GM18517 (cell line): ENCODE data around the gene NCOA7.

Experiments
- ATAC-seq: cut with Tn5 transposase; IDR thresholded peaks from one replicate; pipeline ENCODE4 v1.9.1; 2021; ENCODE audit warnings: mild to moderate bottlenecking, moderate library complexity; ENCODE audit not compliant: unreplicated experiment

NCOA7 gene

GRCh38 chr6:125811259-125811658 is 20.5 kb downstream of the NCOA7 start:
- no peak for ATAC-seq

- ATAC-seq, result no peak
Measured at GRCh38 chr6:125812394-125813292, 21.9 kb downstream of the NCOA7 start.

- ATAC-seq, result peak; percentile 35
Measured at GRCh38 chr6:125814481-125814880, 23.7 kb downstream of the NCOA7 start.

DNA sequence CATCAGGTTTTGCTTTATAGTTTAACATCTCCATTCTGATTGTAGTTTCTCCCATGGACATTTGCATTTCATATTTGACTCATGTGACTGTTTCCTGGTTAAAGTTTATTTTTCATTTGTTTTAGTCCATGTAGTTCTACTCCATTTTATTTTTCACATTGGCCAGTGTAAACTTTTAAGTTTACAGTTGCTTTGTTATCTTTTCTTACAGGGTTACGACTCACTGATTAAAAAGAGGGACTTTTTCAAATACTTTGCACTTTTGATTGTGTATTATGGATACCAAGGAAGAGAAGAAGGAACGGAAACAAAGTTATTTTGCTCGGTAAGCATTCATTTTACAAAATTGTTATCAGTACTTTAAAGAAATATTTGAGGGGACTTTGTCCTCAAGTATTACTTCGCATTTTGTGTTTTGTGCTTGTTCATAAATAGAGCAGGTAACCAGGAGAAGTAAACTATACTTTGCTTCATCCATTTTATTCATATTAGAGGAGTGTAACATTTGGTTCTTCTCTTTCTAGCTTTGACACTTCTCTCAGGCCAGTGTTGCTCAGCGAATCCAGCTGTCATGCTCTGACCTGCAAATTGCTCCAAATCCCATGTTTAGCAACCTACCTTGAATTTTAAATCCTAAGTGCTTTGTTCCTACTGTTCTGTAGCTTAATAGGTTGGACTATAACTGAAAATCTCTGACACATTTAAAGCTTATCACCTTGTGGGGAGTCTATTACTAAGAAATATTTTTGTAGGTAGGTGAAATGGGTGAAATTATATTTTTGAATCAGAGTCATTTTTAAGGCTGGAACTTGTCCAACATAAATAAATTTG is 24.5 kb downstream of the NCOA7 start:
- no peak for ATAC-seq

DNA sequence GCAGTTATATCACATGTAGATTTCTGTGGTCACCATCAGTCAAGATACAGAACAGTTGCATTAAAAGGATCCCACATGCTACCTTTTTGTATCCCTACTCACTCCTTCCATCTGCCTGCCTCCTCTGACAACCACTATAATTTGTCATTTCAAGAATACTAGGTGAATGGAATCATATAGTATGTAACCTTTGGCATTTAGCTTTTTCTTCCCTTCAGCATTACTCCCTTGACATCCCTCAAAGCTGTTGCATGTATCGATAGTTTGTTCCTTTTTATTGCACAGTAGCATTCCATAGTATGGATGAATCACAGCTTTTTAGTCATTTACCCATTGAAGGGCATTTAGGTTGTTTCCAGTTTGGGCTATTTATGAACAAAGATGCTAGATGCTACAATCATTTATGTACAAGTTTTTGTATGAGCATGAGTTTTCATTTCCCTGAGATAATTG is 26.1 kb downstream of the NCOA7 start:
- no peak for ATAC-seq

- ATAC-seq, result peak; percentile 41
Measured at GRCh38 chr6:125818225-125818657, 27.5 kb downstream of the NCOA7 start.

GRCh38 chr6:125818772-125819260 is 28.1 kb downstream of the NCOA7 start:
- ATAC-seq, result no peak

DNA sequence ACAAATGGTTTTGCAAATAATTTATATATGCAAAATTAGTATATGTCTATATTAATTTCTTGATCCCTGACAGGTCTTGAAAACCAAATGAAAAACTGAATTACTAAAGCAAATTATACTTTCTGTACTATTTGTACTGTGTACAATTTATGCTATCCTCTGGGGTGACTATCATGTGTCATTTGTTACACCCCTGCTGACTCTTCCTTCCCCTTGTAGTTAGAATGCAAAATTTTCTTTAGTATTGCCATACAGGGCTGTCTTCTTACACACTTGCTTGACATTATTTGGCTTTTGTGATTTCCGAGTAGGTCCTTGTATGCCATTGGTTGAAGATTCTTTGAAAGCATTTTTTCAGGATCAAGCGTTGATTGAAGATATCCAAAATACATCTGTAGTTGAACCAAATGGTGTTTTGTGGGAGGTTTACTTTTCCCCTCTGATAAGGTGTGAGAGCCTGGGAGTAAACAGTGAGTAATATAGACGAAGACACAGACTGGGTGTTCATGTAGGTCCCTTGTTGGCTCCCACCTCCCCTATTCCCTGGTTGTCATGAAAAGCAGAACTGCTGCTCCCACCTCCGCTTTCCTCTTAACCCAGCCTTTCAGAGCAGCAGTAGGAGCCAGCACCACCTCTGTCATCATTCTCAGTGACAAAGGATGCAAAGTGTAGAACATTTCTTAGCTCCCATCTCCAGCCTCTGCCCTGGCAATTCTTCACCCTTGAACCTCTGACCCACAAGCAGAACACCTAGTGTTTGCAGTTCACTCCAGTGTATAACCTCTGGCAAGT is 29.0 kb downstream of the NCOA7 start:
- no peak for ATAC-seq

- no peak for ATAC-seq
Measured at GRCh38 chr6:125821825-125822281, 31.1 kb downstream of the NCOA7 start.

DNA sequence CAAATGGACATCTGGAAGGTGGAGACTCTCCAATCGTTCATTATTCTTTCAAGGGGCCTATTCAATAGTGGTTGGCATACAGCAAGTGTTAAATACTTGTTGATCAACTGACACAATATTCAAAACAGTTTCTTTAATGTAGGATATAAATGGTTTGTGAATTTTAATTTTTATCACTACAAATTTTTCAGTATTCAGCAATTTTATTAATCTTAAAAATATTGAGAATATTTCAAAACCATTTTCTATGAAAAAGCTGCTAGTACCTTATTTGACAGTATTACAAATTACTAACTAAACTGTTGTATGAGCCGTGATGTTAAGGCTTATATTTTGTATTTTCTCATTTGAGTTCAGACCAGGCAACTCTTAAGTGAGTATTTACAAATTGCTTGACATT is 32.4 kb downstream of the NCOA7 start:
- ATAC-seq, result no peak

- ATAC-seq, result no peak
Measured at GRCh38 chr6:125824946-125825771, 34.4 kb downstream of the NCOA7 start.

DNA sequence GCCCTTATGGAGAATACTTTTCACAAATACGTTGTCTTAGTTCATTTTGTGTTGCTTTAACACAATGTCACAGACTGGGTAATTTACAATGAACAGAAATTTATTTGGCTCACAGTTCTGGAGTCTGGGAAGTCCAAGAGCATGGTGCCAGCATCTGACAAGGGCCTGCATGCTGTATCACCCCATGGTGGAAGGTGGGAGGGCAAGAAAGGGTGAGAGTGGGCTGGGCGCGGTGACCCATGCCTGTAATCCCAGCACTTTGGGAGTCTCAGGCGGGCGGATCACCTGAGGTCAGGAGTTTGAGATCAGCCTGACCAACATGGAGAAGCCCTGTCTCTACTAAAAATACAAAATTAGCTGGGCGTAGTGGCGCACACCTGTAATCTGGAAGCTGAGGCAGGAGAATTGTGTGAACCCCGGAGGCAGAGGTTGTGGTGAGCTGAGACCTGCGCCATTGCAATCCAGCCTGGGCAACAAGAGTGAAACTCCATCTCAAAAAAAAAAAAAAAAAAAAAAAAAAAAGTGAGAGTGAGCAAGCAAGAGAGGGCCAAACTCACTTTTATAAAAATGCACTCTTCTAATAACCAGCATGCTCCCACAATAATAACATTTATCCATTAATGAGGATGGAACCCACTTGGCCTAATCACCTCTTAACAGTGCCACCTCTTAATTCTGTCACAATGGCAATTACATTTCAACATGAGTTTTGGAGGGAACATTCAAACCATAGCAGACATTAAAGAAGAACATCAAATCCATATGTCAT is 36.1 kb downstream of the NCOA7 start:
- no peak for ATAC-seq

GRCh38 chr6:125827788-125828320 is 37.1 kb downstream of the NCOA7 start:
- ATAC-seq, result no peak

DNA sequence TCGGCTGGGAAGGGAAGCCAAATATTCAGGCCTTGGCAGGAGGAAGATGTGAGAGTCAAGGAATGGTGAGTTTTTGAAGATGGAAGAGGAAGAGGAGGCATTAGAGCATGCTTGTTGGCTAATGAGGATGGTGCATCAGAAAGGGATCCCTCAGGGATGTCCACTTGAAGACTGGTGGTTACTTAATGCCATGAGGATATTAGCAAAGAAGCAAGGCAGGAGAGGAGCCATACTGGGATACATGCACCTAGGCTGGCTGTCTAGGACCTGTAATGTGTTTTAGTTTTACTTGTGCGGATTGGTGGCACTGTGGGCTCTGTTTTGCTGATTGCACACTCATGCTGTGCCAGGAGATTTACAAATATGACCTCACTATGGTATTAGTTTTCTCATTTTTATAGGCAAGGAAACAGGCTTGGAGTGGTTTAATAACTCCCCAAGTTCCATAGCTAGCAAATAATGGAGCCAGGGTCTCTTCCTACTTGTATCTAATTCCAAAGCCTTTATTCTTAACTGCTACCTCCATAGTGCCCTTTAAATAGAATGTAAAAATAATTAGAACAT is 37.8 kb downstream of the NCOA7 start:
- ATAC-seq, result no peak

DNA sequence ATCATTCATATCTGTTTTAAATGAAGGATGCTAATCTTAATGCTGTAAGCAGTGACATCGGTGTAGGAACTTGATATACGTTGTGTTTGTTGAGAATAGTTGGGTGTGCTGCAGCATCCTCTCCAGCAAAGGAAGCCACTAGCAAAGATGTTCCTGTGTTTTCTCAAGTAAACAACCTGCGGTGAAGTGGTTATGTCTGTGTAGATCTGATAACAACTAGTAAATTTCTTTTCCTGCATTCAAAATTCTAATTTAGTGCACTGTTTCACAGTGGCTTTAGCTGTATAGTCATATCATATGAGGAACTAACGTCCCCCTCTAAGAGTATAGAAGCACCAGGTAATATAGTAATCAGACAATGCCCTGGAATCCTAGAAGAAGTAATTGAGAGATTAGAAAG is 38.7 kb downstream of the NCOA7 start:
- ATAC-seq, result no peak

- peak; percentile 46 for ATAC-seq
Measured at GRCh38 chr6:125831659-125832058, 40.9 kb downstream of the NCOA7 start.

DNA sequence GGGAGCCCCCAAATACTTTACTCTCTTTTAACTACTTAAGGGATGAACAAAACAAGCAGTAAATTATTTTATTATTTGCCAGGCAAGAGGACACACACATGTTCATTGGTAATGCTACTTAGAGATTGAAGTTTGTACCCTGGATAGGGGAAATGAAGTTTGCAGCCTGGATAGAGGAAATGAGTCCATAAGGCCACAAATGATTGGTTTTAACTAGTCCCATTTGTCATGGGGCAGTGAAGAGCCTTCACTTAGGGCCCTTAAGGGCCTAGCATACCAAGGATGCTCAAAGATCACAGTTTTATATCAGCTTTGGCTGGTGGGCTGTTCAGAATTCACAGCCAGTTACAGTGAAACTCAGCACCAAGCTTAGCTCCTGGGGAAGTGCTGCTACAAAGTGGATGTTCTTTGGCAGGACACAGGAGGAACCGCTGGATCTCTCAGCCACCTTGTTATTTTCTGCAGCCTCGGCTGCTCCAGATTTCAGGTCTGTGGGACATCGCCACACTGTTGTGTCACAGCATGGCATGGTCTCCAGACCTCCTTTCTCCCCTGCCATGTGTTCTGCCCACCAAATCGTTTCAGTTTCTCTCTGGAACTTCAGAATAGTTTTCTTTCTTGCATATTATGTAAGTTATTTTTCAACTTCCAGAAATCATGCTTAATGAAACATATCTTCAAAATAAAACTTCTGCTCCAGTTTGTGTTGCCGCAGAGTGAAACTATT is 41.8 kb downstream of the NCOA7 start:
- no peak for ATAC-seq

GRCh38 chr6:125834348-125834747 is 43.6 kb downstream of the NCOA7 start:
- ATAC-seq, result peak; percentile 76
